SK-N-MC (cell line): Measurements from ENCODE around the gene GSG1L.

ENCODE experiments used
- DNase-seq: peaks from one replicate; pipeline ENCODE4 v3.0.0-alpha.2; 2011; ENCODE audit warnings: low read depth, low spot score
- H3K27ac ChIP-seq: fragments of 200-600 bp; sonication (generic); 2 replicates; pipeline ENCODE4 v1.5.1; 2016; ENCODE audit warnings: mixed run types
- H3K36me3 ChIP-seq: fragments of 200-600 bp; sonication (generic); 2 replicates; pipeline ENCODE4 v1.6.1; 2017; ENCODE audit warnings: antibody characterized with exemption, low read length, mixed read lengths; ENCODE audit not compliant: insufficient read depth
- H3K4me3 ChIP-seq: fragments of 200-600 bp; sonication (generic); 2 replicates; pipeline ENCODE4 v1.5.1; 2016
- H3K9ac ChIP-seq: fragments of 200-600 bp; sonication (generic); 2 replicates; pipeline ENCODE4 v1.8.0; 2017; ENCODE audit warnings: mixed run types, mixed read lengths; ENCODE audit not compliant: insufficient read length
- H3K9me3 ChIP-seq: fragments of 200-600 bp; sonication (generic); 2 replicates; pipeline ENCODE4 v1.6.1; 2017; ENCODE audit warnings: low read depth, mild to moderate bottlenecking, antibody characterized with exemption, low read length, moderate library complexity, mixed read lengths
- EZH2 ChIP-seq: fragments of 200-600 bp; sonication (generic); IDR thresholded peaks from one replicate; pipeline ENCODE4 v1.6.1; 2017; ENCODE audit warnings: antibody characterized with exemption
- FOXP2 ChIP-seq: optimal IDR thresholded peaks from 2 replicates; pipeline ENCODE3; 2011; ENCODE audit warnings: mild to moderate bottlenecking, moderate library complexity; ENCODE audit not compliant: insufficient read depth; ENCODE audit errors: extremely low read length, control extremely low read depth
- POLR2AphosphoS5 ChIP-seq: IDR thresholded peaks from 2 replicates; pipeline ENCODE4 v1.6.1; 2012; ENCODE audit warnings: mild to moderate bottlenecking, low read depth, low read length, borderline replicate concordance

GSG1L gene

DNA sequence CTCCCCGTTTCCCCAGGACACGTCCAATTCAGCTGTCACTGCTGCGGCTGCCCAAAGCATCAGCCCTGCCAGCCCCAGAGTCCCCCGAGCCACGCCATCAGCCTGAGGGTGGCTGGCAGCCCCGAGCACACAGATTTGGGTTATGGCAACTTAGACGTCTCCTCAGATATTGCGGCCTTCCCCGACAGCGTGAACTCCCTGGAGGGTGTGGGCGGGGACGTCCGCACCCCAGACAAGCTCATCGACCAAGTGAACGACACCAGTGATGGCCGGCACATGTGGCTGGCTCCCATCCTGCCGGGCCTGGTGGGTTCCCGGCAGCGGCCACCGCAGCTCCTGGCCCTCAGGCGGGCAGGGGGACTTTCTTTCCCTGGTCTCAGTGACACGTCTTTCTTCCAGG is 288.7 kb downstream of the GSG1L start:
- H3K27ac ChIP-seq = no peak overlapping the region
- H3K9me3 ChIP-seq = no peaks in the 10 kb centered on the region
- TF ChIP-seq EZH2 = no peak
- TF ChIP-seq POLR2AphosphoS5 = no peak
- TF ChIP-seq FOXP2 = no peak
- no peak overlapping the region for H3K4me3 ChIP-seq
- H3K36me3 ChIP-seq = no peaks in the 10 kb centered on the region
- no peak overlapping the region for H3K9ac ChIP-seq
- DNase-seq = no peak

DNA sequence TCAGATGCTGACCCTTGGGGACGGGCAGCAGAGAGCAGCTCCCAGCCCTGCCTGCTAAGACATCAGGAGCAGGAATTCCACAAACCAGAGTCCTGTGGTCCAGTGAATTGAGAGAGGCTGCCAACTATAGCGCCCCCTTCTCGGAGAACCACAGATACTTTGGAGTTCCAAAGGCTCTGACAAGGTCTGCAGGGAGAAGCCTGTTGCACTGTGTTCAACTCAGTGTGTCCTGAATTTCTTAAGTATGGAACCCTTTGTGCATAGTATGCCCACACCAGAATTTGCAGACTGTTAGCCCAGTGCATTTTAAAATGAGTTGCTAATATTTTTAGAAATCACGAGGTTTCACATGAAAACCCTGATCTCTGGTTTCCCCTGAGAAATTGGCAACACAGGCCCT is 290.2 kb downstream of the GSG1L start:
- TF ChIP-seq FOXP2 (no peak), POLR2AphosphoS5 (no peak), EZH2 (no peak)
- no peak overlapping the region for H3K27ac ChIP-seq
- no peaks in the 10 kb centered on the region for H3K9me3 ChIP-seq
- no peak for DNase-seq
- no peak overlapping the region for H3K4me3 ChIP-seq
- no peak overlapping the region for H3K9ac ChIP-seq
- H3K36me3 ChIP-seq = no peaks in the 10 kb centered on the region

DNA sequence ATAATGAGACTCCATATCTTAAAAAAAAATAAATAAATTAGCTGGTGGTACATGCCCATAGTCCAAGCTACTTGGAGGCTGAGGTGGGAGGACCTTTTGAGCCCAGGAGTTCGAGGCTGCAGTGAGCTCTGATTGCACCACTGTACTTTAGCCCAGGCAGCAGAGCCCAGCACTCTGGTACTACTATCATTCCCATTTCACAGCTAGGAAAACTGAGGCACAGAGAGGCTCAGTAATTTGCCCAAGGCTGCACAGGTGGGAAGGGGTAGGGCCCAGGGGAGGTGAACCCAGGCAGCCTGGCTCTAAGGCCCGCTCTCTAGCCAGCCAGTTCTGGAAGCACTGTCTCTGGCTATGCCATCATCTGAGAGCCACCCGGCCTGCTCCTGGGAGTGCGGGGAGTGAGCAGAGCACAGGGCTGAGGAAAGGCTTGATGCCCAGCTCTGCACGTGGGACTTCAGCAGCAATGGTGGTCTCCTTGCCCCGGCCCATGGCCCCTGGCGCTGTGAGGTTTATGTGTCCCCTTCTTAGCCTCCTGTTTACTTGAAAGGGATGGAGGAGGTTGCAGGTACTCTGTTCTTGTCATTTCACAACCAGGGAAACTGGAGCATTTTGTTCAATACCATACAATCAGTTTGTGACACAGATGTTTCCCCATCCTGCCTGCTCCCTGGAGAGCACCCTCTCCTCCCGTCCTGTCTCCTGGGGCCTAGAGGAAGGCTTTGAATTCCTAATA is 291.3 kb downstream of the GSG1L start:
- DNase-seq = no peak
- Histone ChIP-seq H3K36me3 (no peaks in the 10 kb centered on the region), H3K4me3 (no peak overlapping the region), H3K9me3 (no peaks in the 10 kb centered on the region), H3K27ac (no peak overlapping the region), H3K9ac (no peak overlapping the region)
- TF ChIP-seq EZH2 = no peak
- no peak for TF ChIP-seq FOXP2
- no peak for TF ChIP-seq POLR2AphosphoS5

DNA sequence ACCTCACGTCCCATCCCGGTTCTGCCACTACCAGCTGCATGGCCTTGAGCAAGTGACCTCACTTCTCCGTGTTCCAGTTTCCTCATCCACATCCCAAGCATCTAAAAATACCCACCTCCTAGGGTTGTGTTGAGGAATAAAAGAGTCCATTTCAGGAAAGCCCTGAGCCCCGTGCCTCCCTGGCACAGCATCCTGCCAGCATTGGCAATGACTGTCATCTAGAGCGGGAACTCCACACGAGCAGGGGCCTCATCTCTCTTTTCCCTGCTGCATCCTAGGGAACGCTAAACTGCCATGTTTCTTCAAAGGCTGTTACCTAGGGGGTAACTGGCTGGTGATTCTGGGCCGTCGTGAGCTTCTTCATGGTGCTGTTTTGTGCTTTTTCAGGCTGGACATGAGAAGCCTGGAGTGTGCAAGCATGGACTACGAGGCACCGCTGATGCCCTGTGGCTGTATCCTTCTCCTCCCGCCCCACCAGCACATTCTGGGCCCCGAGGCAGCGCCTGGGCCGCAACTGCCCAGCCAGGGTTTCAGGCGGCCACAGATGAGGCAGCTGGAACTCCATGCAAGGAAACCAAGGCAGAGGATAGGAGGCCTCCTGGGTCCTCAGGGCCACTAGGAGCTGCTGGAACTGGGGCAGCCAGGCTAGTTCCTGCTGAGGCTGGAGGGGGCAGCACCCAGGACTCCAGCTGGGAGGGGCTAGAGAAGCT is 292.2 kb downstream of the GSG1L start:
- no peak for TF ChIP-seq FOXP2
- no peak for TF ChIP-seq EZH2
- no peak for TF ChIP-seq POLR2AphosphoS5
- no peaks in the 10 kb centered on the region for H3K9me3 ChIP-seq
- H3K27ac ChIP-seq = no peak overlapping the region
- H3K4me3 ChIP-seq = no peak overlapping the region
- no peak overlapping the region for H3K9ac ChIP-seq
- H3K36me3 ChIP-seq = no peaks in the 10 kb centered on the region
- DNase-seq = no peak

DNA sequence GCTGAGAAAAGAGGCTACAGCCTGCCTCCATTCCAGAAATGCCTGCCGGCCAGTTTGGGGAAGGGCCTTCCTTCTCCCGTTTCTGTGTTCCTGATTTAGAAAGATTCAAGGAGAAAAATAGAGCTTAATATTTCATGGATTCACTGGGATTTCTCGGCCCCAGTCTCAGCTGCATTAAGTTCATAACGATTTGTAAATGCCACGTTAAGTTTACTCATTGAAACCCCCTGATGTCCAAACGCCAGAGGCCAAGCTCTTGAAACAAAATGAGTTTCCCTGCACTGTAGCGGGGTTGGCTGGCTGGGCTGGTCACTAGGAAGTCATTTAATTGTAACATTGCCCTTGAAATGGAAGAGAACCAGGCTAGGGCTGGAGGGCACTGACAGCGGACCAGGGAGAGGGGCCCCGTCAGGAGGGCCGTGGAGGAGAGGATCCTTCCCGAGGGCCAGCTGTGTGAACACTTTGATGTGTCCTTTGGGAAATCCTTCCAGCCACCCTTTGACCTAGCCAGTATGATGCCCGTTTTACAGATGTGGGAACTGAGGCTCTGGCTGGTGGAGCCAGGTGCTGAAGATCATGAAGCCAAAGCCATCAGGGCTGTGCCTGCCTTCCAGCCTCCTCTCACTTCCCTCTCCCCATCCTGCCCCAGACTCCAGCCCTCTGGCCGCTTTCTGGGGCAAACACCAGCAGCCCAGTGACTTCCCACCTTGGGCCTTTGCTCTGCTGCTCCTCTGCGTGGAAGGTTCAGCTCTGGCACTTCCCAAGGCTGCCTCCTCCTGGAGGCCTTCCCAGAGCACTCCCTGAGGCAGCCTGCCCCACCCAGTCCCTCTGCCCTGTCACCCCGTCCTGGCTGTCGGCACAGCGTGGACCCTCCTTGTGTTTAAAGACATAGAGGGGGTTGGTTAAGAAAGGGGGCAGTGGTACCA is 293.0 kb downstream of the GSG1L start:
- H3K27ac ChIP-seq = no peak overlapping the region
- no peak for TF ChIP-seq FOXP2
- H3K9me3 ChIP-seq = no peaks in the 10 kb centered on the region
- no peak for DNase-seq
- no peaks in the 10 kb centered on the region for H3K36me3 ChIP-seq
- H3K9ac ChIP-seq = no peak overlapping the region
- no peak overlapping the region for H3K4me3 ChIP-seq

DNA sequence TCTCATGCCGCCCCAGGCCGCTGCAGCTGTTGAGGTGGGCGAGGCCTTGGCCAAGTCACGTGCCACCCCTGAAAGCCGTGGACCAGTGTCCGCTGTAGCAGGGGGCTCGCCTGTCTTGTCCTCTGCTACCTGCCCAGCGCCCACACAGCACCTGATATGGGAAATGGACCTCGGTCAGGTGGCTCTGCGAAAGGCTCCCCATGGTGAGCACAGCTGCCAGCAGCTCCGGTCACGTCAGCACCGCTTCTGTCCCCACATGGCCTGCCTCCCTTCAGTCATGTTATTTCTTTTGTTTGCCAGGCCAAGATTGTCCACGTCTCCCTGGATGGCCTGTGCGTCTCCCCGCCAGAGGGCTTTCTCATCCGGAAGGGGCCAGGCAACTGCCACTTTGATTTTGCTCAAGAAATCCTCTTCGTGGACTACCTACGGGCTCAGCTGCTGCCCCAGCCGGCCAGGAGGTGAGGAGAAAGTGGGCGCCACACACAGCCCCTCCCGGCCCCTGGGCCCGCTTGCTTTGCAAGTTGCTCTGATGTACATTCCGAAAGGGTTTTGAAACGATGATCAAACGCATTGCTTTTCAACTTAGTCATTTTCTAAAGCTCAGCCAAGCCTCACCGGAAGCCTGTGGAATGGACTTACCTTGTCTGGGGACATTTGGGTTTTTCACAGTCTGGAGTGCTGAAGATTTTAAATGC is 293.8 kb downstream of the GSG1L start:
- Histone ChIP-seq H3K9ac (no peak overlapping the region), H3K36me3 (peaks cover 3% of the 10 kb centered on the region; the same call in 1 of the 2 replicates), H3K9me3 (no peaks in the 10 kb centered on the region), H3K27ac (no peak overlapping the region), H3K4me3 (no peak overlapping the region)
- no peak for DNase-seq
- TF ChIP-seq EZH2 (no peak), POLR2AphosphoS5 (no peak), FOXP2 (no peak)

DNA sequence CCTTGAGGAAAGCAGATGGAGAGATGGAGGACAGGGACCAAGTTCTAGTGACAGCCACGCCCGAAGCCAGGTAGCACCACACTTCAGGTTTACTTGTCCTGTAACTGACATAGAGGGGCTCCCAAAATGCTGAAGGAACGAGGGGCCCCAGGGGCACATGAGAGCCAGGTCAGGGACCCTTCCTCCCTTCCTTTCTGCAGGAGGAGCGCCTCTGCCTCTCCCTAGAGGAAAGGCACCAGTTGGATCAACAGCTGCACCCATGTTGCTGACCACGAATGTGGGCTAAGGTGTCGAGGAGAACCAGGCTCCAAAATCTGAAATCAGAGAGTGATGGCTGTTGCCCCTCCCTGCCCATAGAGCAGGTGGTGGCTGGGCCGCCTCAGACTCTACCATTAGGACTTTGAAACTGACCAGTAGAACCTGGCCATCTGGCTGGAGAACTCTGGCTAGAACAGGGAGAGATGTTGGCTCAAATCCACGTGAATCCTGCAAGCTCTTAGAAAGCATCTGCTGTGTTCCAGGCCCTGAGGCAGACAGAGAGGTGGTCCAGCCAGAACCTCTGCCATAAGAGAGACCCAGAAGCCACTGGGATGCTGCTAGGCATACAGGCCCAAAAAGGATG is 294.8 kb downstream of the GSG1L start:
- Histone ChIP-seq H3K4me3 (no peak overlapping the region), H3K9ac (no peak overlapping the region), H3K27ac (no peak overlapping the region), H3K9me3 (no peaks in the 10 kb centered on the region), H3K36me3 (peaks cover 11% of the 10 kb centered on the region; the same call in 1 of the 2 replicates)
- TF ChIP-seq EZH2 (no peak), POLR2AphosphoS5 (no peak), FOXP2 (no peak)
- DNase-seq = no peak
